GM18508 (cell line): ENCODE data around the gene SLK.
A peak's percentile ranks its signal among the peaks of the same experiment; 100 is the strongest.

Experiments
- ATAC-seq: cut with Tn5 transposase; IDR thresholded peaks from one replicate; pipeline ENCODE4 v1.9.1; 2021; ENCODE audit warnings: moderate number of reproducible peaks; ENCODE audit not compliant: insufficient read depth, unreplicated experiment

Gene SLK

GRCh38 chr10:103939522-103939921, 27.4 kb upstream of the SLK start:
- no peak for ATAC-seq

GRCh38 chr10:103941801-103942200, 25.1 kb upstream of the SLK start:
- no peak for ATAC-seq

GRCh38 chr10:103942866-103943265, 24.1 kb upstream of the SLK start:
- ATAC-seq, result no peak

GRCh38 chr10:103947799-103948516, 19.0 kb upstream of the SLK start:
- ATAC-seq, result no peak

GRCh38 chr10:103949728-103950127, 17.2 kb upstream of the SLK start:
- no peak for ATAC-seq

GRCh38 chr10:103951183-103951582, 15.8 kb upstream of the SLK start:
- ATAC-seq, result no peak

- ATAC-seq, result no peak
Measured at GRCh38 chr10:103951942-103952341, 15.0 kb upstream of the SLK start.

GRCh38 chr10:103954543-103954942, 12.4 kb upstream of the SLK start:
- ATAC-seq, result no peak

- no peak for ATAC-seq
Measured at GRCh38 chr10:103958996-103959395, 7.9 kb upstream of the SLK start.

GRCh38 chr10:103960103-103960502, 6.8 kb upstream of the SLK start:
- no peak for ATAC-seq

GRCh38 chr10:103967448-103968071, 620 bp downstream of the SLK start:
- no peak for ATAC-seq

- no peak for ATAC-seq
Measured at GRCh38 chr10:103968441-103969391, 1.8 kb downstream of the SLK start.

GRCh38 chr10:103969436-103969835, 2.5 kb downstream of the SLK start:
- ATAC-seq, result no peak

GRCh38 chr10:103969857-103970627, 3.1 kb downstream of the SLK start:
- no peak for ATAC-seq

GRCh38 chr10:103975169-103975568, 8.2 kb downstream of the SLK start:
- no peak for ATAC-seq

- ATAC-seq, result no peak
Measured at GRCh38 chr10:103977204-103977603, 10.3 kb downstream of the SLK start.

- ATAC-seq, result no peak
Measured at GRCh38 chr10:103979530-103979929, 12.6 kb downstream of the SLK start.

- ATAC-seq, result no peak
Measured at GRCh38 chr10:103980288-103980906, 13.5 kb downstream of the SLK start.

GRCh38 chr10:103982639-103983038, 15.7 kb downstream of the SLK start:
- no peak for ATAC-seq

GRCh38 chr10:103983367-103983911, 16.5 kb downstream of the SLK start:
- peak; percentile 76 for ATAC-seq
